GM21390 (cell line): ENCODE data around the gene CDK19.
"Not testable (repeated sequence)": the region's sequence is repeated elsewhere in the genome, so short reads cannot be mapped to it uniquely, and the experiment has no call there.

Experiments used
- ATAC-seq: cut with Tn5 transposase; IDR thresholded peaks from one replicate; pipeline ENCODE4 v1.9.1; 2021; ENCODE audit not compliant: unreplicated experiment

The CDK19 gene

DNA sequence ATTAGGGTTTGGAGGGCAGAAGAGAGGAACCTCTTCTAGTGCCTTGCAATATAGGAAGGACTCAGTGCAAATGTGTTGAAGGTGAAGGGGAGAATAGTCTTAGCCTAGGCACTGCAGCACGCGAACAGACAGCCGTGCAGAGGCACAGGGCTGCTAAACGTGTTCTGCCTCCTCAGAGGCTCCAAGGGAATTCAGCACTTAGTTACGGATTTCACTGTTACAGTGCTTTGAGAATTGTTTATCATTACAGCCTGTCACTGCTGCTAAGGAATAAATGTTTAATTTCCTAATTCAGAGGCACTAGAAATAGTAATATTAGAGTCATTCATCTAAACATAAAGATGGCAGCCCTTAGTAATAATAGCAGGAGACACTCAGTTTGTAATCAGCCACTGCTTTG lies 222.5 kb downstream of the CDK19 start:
- no peak for ATAC-seq

GRCh38 chr6:110590821-110591351 lies 224.4 kb downstream of the CDK19 start:
- no peak for ATAC-seq

GRCh38 chr6:110589865-110590513 lies 225.3 kb downstream of the CDK19 start:
- peak; percentile 97 for ATAC-seq

DNA sequence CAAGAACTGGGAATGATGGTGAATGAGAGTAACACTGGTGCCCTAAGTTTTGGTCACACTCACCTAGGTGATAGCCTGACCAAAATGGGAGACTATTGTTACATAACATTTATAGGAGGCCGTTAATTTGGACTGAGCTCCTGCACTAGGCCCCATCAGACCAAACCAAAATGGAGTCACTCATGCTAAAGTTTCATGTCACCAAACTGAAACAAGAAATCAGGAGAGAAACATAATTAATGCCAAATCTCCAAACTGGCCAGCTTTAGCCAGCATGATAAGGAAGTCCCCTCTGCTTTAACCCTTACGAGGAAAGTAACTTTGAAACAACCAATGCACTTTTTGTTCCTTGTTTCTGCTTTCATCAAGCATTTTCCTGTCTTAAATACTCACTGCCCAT lies 227.9 kb downstream of the CDK19 start:
- no peak for ATAC-seq

GRCh38 chr6:110581679-110582078 lies 233.6 kb downstream of the CDK19 start:
- no peak for ATAC-seq

- ATAC-seq = not testable (repeated sequence)
Observed at GRCh38 chr6:110577596-110578167, 237.6 kb downstream of the CDK19 start.

DNA sequence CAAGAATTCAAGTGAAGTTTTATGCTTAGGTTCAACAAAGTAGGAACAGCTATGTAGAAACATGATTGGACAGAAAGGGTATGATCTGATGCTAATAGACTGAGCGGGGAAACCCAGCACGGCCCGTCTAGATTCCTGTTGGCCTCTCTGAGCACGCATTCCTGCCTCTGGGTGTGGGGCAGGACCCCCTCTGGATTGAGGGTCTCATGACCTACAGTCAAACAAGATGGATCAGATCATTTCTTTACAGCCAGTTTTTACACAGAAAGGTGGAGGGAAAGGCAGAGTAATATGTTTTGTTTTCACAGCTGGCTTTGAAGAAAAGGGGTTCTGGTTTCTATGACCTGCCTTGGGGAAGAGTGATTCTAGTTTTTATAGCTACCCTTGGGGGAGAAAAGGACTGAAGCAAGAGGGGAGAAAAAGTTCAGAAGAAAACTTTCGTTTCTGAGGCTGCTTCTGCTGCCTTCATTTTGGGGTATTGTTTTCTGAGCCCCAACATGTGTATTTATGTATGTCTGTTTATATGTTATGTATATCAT lies 239.3 kb downstream of the CDK19 start:
- ATAC-seq = no peak

DNA sequence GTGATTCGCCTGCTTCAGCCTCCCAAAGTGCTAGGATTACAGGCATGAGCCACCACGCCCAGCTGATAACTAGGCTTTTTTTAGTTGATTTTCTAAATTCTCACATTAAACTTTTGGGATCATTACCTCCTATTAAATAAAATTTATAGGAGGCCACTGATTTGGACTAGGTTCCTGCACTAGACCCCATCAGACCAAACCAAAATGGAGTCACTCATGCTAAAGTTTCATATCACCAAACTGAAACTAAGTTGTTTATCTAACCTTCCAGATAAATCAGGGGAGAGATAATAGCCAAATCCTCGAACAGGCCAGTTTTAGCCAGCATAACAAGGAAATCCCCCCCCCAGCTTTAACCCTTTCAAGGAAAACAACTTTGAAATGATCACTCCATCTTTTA lies 240.5 kb downstream of the CDK19 start:
- ATAC-seq = no peak

DNA sequence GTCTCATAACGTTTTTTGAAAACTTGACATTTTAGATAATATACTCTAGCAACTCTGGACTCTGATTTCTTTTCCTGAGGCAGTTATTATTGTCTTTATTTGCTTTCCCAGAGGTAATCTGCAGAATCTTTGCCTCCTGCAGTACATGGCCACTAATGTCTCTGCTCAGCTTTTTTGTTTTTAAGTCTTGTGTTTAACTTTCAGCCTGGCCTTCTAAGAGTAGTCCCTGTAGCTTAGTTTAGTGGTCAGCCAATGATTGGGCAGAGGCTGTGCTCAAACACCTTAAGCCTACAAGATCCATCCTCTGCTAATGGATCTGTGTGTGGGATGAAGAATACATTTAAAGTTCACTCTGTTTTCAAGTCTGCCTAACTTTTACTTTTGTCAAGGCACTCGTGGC lies 241.7 kb downstream of the CDK19 start:
- ATAC-seq = no peak

DNA sequence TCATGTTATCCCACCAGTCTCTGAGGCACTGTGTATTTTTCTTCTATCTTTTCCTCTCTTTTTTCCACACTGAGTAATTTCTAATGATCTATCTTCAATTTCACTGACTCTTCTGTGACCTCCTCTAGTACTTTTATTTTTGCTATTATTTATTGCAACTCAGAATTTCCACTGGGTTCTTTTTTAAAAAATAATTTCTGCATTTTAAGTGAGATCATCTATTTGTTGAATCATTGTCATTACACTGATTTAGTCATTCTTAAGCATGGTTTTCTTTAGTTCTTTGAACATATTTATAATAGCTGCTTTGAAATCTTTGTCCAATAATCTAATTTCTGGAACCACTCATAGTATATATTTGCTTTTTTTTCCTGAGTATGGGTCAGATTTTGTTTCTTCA lies 242.1 kb downstream of the CDK19 start:
- ATAC-seq = no peak

- ATAC-seq = no peak
Observed at GRCh38 chr6:110567957-110568696, 247.1 kb downstream of the CDK19 start.

DNA sequence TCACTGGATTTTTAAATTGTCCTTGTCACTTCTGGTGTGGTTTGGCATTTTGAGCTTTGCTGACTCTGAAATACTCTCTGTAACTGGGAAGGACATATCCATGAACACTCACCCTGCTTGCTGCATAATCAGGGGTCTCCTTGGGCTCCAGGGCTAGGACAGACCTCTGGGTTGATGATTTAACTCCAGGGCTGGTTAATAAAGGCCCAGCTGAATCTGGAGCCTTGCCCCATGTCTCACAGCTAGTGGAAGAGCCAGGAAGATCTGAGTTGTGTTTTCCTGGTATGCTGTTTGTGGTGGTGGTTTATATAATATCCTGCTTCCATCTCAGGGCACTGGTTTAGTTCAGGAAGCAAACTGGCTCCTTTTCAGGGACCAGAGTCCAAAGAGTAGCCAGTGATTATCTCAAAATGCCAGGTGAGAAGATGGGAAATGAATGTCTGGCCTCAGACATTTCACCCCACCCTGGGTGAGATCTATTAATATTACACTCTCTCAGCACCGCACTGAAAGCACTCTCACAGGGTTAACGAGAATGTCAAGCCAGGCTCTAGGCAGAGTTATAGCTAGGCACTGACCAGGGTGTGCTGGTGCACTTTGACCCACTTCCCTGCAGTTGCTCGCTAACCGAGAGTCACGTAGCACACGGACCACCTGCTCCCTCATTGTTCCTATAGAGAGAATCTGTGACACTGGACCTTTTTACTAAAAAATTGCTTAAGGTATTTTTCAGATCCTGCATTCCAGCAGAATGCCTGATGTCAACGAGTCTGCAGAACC lies 248.7 kb downstream of the CDK19 start:
- ATAC-seq = no peak

- ATAC-seq = no peak
Observed at GRCh38 chr6:110564703-110565421, 250.4 kb downstream of the CDK19 start.

- ATAC-seq = no peak
Observed at GRCh38 chr6:110563711-110564110, 251.6 kb downstream of the CDK19 start.

DNA sequence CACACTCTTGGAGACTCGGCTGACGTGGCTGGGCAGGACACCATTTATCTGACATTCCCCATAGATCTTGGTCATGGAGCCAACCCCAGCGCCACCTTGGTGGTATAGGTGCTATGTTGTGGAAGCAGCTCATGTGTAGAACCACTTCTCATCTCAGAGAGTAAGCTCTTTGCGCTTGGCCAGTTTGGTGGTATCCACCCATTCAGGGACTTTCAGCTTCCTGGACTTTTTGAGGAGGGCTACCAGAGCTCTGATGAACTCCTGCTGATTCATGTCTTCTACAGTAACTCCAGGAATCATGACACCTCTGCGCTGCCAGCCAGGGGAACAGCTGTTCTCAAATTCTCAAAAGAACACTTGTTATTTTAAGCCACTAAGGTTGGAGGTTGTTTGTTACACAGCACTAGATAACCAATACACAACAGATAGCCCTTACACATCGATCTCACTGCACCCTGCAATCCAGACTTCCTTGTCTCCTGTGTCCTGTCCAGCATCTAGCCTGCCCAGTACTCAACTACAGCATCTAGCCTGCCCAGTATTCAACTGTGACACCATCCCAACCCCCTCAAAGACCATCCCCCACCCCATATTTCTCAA lies 252.9 kb downstream of the CDK19 start:
- ATAC-seq = no peak

- no peak for ATAC-seq
Observed at GRCh38 chr6:110561696-110562095, 253.6 kb downstream of the CDK19 start.

- ATAC-seq = no peak
Observed at GRCh38 chr6:110561008-110561396, 254.3 kb downstream of the CDK19 start.

GRCh38 chr6:110560239-110561007 lies 254.8 kb downstream of the CDK19 start:
- no peak for ATAC-seq
